ENCODE measurements around the gene TRIM75.

- no peak for TF ChIP-seq POLR2A (IDR thresholded peaks at IDR 0.05)
- TF ChIP-seq CTCF (IDR thresholded peaks at IDR 0.05), result no peak
Observed at GRCh38 chr4:165048170-165048569, 5.5 kb upstream of the TRIM75 start.
